ENCODE data around the gene DYNC1H1.

Gene DYNC1H1

GRCh38 chr14:101992708-101993107, 28.3 kb downstream of the DYNC1H1 start:
- DNase-seq (ENCODE audit: low read depth in 2 of 2), result no peak

- DNase-seq (ENCODE audit: low read depth in 2 of 2), result no peak
Measured at GRCh38 chr14:101997429-101998336, 33.3 kb downstream of the DYNC1H1 start.

GRCh38 chr14:102000902-102001301, 36.5 kb downstream of the DYNC1H1 start:
- DNase-seq (ENCODE audit: low read depth in 2 of 2), result no peak

GRCh38 chr14:102005336-102005735, 41.0 kb downstream of the DYNC1H1 start:
- DNase-seq (ENCODE audit: low read depth in 2 of 2), result no peak

- no peak for DNase-seq (ENCODE audit: low read depth in 2 of 2)
Measured at GRCh38 chr14:102007916-102008418, 43.6 kb downstream of the DYNC1H1 start.

- no peak for DNase-seq (ENCODE audit: low read depth in 2 of 2)
Measured at GRCh38 chr14:102008891-102009290, 44.5 kb downstream of the DYNC1H1 start.

GRCh38 chr14:102011631-102012030, 47.3 kb downstream of the DYNC1H1 start:
- no peak for DNase-seq (ENCODE audit: low read depth in 2 of 2)

- DNase-seq (ENCODE audit: low read depth in 2 of 2), result no peak
Measured at GRCh38 chr14:102012336-102012735, 48.0 kb downstream of the DYNC1H1 start.

GRCh38 chr14:102013669-102014200, 49.4 kb downstream of the DYNC1H1 start:
- DNase-seq (ENCODE audit: low read depth in 2 of 2), result no peak

- DNase-seq (ENCODE audit: low read depth in 2 of 2), result no peak
Measured at GRCh38 chr14:102015045-102015685, 50.8 kb downstream of the DYNC1H1 start.

- no peak for DNase-seq (ENCODE audit: low read depth in 2 of 2)
Measured at GRCh38 chr14:102015771-102016170, 51.4 kb downstream of the DYNC1H1 start.

- DNase-seq (ENCODE audit: low read depth in 2 of 2), result no peak
Measured at GRCh38 chr14:102016420-102017090, 52.2 kb downstream of the DYNC1H1 start.

- DNase-seq (ENCODE audit: low read depth in 2 of 2), result no peak
Measured at GRCh38 chr14:102018251-102018650, 53.9 kb downstream of the DYNC1H1 start.

- DNase-seq (ENCODE audit: low read depth in 2 of 2), result no peak
Measured at GRCh38 chr14:102019006-102019540, 54.7 kb downstream of the DYNC1H1 start.

- peak in 1 of 2 donors; percentile 6 for DNase-seq (ENCODE audit: low read depth in 2 of 2)
Measured at GRCh38 chr14:102020058-102020971, 55.9 kb downstream of the DYNC1H1 start.

GRCh38 chr14:102026934-102027333, 62.6 kb downstream of the DYNC1H1 start:
- no peak for DNase-seq (ENCODE audit: low read depth in 2 of 2)

- DNase-seq (ENCODE audit: low read depth in 2 of 2), result no peak
Measured at GRCh38 chr14:102027951-102028350, 63.6 kb downstream of the DYNC1H1 start.

- no peak for DNase-seq (ENCODE audit: low read depth in 2 of 2)
Measured at GRCh38 chr14:102028733-102029132, 64.4 kb downstream of the DYNC1H1 start.

GRCh38 chr14:102029956-102030355, 65.6 kb downstream of the DYNC1H1 start:
- DNase-seq (ENCODE audit: low read depth in 2 of 2), result no peak

GRCh38 chr14:102033241-102033640, 68.9 kb downstream of the DYNC1H1 start:
- no peak for DNase-seq (ENCODE audit: low read depth in 2 of 2)

GRCh38 chr14:102034301-102034700, 69.9 kb downstream of the DYNC1H1 start:
- no peak for DNase-seq (ENCODE audit: low read depth in 2 of 2)

Measured in stimulated activated CD4-positive, alpha-beta T cell treated with anti-CD3 and anti-CD28 coated beads, Interleukin-1b, Interleukin-23, amount 100 ng/mL, for 4 hours (primary cell).